HepG2 (cell line): ENCODE data around the gene SMIM22. TPM values are rescaled to one million over a fixed set of nuclear protein-coding genes. Genes with fewer than 3 reads are reported as not detected.

ENCODE experiments used
- ARNT2 ChIP-seq: sonication (generic); formaldehyde crosslinking; IDR thresholded peaks from 2 replicates; pipeline ENCODE4 v1.8.0; 2022; ENCODE audit warnings: mild to moderate bottlenecking, low read depth, missing genetic modification reagents, moderate library complexity
- BORCS8-MEF2B ChIP-seq: sonication (generic); formaldehyde crosslinking; IDR thresholded peaks from 2 replicates; pipeline ENCODE4 v1.8.0; 2022; ENCODE audit warnings: mild to moderate bottlenecking, missing genetic modification reagents
- CREB1 ChIP-seq, 2 experiments: fragments of 450-650 bp in 1 of 2; IDR thresholded peaks; 2 replicates each; pipeline ENCODE4 v1.6.1; 2016 to 2017; ENCODE audit warnings: control low read depth in 1 of 2, mild to moderate bottlenecking in 1 of 2, missing compliant biosample characterization in 1 of 2, missing genetic modification characterization in 1 of 2
- EHMT2 ChIP-seq: fragments of 200-600 bp; sonication (generic); IDR thresholded peaks from 2 replicates; pipeline ENCODE4 v1.7.0; 2017; ENCODE audit warnings: antibody characterized with exemption, low read depth, low read length, borderline replicate concordance
- GABPA ChIP-seq, 2 experiments: IDR thresholded peaks; 2 replicates each; pipeline ENCODE4 v1.6.1; 2011 to 2016; ENCODE audit warnings: low read depth in 2 of 2, low read length in 1 of 2, missing biosample characterization in 1 of 2, missing genetic modification characterization in 1 of 2
- HDAC1 ChIP-seq: sonication (generic); formaldehyde crosslinking; IDR thresholded peaks from 2 replicates; pipeline ENCODE4 v1.5.1; 2020; ENCODE audit warnings: mild to moderate bottlenecking, missing genetic modification reagents
- HOXD1 ChIP-seq: sonication (generic); formaldehyde crosslinking; IDR thresholded peaks from 2 replicates; pipeline ENCODE4 v1.5.0; 2020; ENCODE audit warnings: missing genetic modification reagents
- ISL2 ChIP-seq: sonication (generic); formaldehyde crosslinking; IDR thresholded peaks from 2 replicates; pipeline ENCODE4 v1.5.0; 2020; ENCODE audit warnings: missing genetic modification reagents
- KDM1A ChIP-seq: IDR thresholded peaks from 2 replicates; pipeline ENCODE4 v1.6.1; 2016; ENCODE audit warnings: missing compliant biosample characterization
- MED13 ChIP-seq: sonication (generic); formaldehyde crosslinking; IDR thresholded peaks from 2 replicates; pipeline ENCODE4 v1.5.0; 2020; ENCODE audit warnings: missing genetic modification reagents
- MIER3 ChIP-seq: IDR thresholded peaks from 2 replicates; pipeline ENCODE4 v1.6.1; 2016; ENCODE audit warnings: missing compliant biosample characterization, borderline replicate concordance
- NCOA2 ChIP-seq: sonication (generic); formaldehyde crosslinking; IDR thresholded peaks from 2 replicates; pipeline ENCODE4 v1.8.0; 2022; ENCODE audit warnings: inconsistent platforms
- PHF21A ChIP-seq: sonication (generic); formaldehyde crosslinking; IDR thresholded peaks from 2 replicates; pipeline ENCODE4 v1.5.0; 2020; ENCODE audit warnings: mild to moderate bottlenecking, missing genetic modification reagents
- PPARG ChIP-seq: conservative IDR thresholded peaks from 2 replicates; pipeline ENCODE4 v1.6.1; 2016; ENCODE audit warnings: missing biosample characterization, missing genetic modification reagents
- RBM22 ChIP-seq: fragments of 200-400 bp; formaldehyde crosslinking; optimal IDR thresholded peaks from 2 replicates; pipeline ENCODE3; 2017; ENCODE audit warnings: mild to moderate bottlenecking, low read length, moderate library complexity
- RFX3 ChIP-seq: IDR thresholded peaks from 2 replicates; pipeline ENCODE4 v1.6.1; 2016; ENCODE audit warnings: missing biosample characterization, missing genetic modification reagents
- SALL2 ChIP-seq: sonication (generic); formaldehyde crosslinking; IDR thresholded peaks from 2 replicates; pipeline ENCODE4 v1.8.1; 2023; ENCODE audit warnings: mild to moderate bottlenecking, missing genetic modification reagents, inconsistent platforms
- THAP11 ChIP-seq: IDR thresholded peaks from 2 replicates; pipeline ENCODE4 v1.6.1; 2016; ENCODE audit warnings: missing biosample characterization, missing genetic modification reagents
- TMF1 ChIP-seq: sonication (generic); formaldehyde crosslinking; IDR thresholded peaks from 2 replicates; pipeline ENCODE4 v1.8.1; 2022; ENCODE audit warnings: low read depth, missing genetic modification reagents
- ZIK1 ChIP-seq: sonication (generic); formaldehyde crosslinking; IDR thresholded peaks from 2 replicates; pipeline ENCODE4 v1.5.0; 2020; ENCODE audit warnings: mild to moderate bottlenecking, low read depth, missing genetic modification reagents, borderline replicate concordance
- ZMYM2 ChIP-seq: sonication (generic); formaldehyde crosslinking; IDR thresholded peaks from 2 replicates; pipeline ENCODE4 v1.8.0; 2022; ENCODE audit warnings: mild to moderate bottlenecking, missing genetic modification reagents
- ZMYM3 ChIP-seq: sonication (generic); formaldehyde crosslinking; IDR thresholded peaks from 2 replicates; pipeline ENCODE4 v1.5.1; 2020; ENCODE audit warnings: mild to moderate bottlenecking, missing genetic modification reagents
- ZNF235 ChIP-seq: sonication (generic); formaldehyde crosslinking; IDR thresholded peaks from 2 replicates; pipeline ENCODE4 v1.8.1; 2023; ENCODE audit warnings: mild to moderate bottlenecking, missing genetic modification reagents, borderline replicate concordance
- ZNF33B ChIP-seq: sonication (generic); formaldehyde crosslinking; IDR thresholded peaks from 2 replicates; pipeline ENCODE4 v1.5.1; 2020; ENCODE audit warnings: mild to moderate bottlenecking, missing genetic modification reagents
- ZNF460 ChIP-seq: sonication (generic); formaldehyde crosslinking; IDR thresholded peaks from 2 replicates; pipeline ENCODE4 v1.5.1; 2020; ENCODE audit warnings: missing genetic modification reagents, mild to moderate bottlenecking, borderline replicate concordance
- ZNF547 ChIP-seq: sonication (generic); formaldehyde crosslinking; IDR thresholded peaks from 2 replicates; pipeline ENCODE4 v1.5.1; 2020; ENCODE audit warnings: mild to moderate bottlenecking, missing genetic modification reagents
- ZNF605 ChIP-seq: sonication (generic); formaldehyde crosslinking; IDR thresholded peaks from 2 replicates; pipeline ENCODE4 v1.8.0; 2022; ENCODE audit warnings: mild to moderate bottlenecking, missing genetic modification reagents
- ZNF703 ChIP-seq: sonication (generic); formaldehyde crosslinking; IDR thresholded peaks from 2 replicates; pipeline ENCODE4 v1.5.1; 2020; ENCODE audit warnings: missing genetic modification reagents, mild to moderate bottlenecking, moderate library complexity, borderline replicate concordance
- ZNF772 ChIP-seq: sonication (generic); formaldehyde crosslinking; IDR thresholded peaks from 2 replicates; pipeline ENCODE4 v1.5.0; 2020; ENCODE audit warnings: mild to moderate bottlenecking, missing genetic modification reagents
- ZNF777 ChIP-seq: sonication (generic); formaldehyde crosslinking; IDR thresholded peaks from 2 replicates; pipeline ENCODE4 v1.4.0; 2020; ENCODE audit warnings: missing genetic modification reagents
- polyA plus RNA-seq, 8 experiments: library from polyadenylated mRNA; depleted of rRNA in 3 of 8; stranded (reverse) in 7 of 8; unstranded in 1 of 8; fragments of >200 nt; fragmentation: Illumina TruSeq in 4 of 8; extraction: Trizol in 4 of 8; gene quantifications; 2 replicates each; pipeline versions ENCODE4 v1.2.1 to v1.2.3, GENCODE V29; 2011 to 2016; ENCODE audit warnings: low read depth in 4 of 8, missing spikeins in 1 of 8, mixed read lengths in 1 of 8; ENCODE audit not compliant: insufficient read depth in 1 of 8
- total RNA-seq, 5 experiments: library from RNA; depleted of rRNA; stranded (reverse); fragments of >200 nt; fragmentation: Illumina TruSeq; extraction: Trizol; gene quantifications; 2 replicates each; pipeline ENCODE4 v1.2.3, GENCODE V29; 2016; ENCODE audit warnings: low read depth in 1 of 5
- TF ChIP-seq, protein P1 (sequence below): sonication (generic); formaldehyde crosslinking; IDR thresholded peaks from 2 replicates; pipeline ENCODE4 v1.5.1; 2020; ENCODE audit warnings: mild to moderate bottlenecking, missing genetic modification reagents, moderate library complexity
- TF ChIP-seq, protein P2 (sequence below): sonication (generic); formaldehyde crosslinking; IDR thresholded peaks from 2 replicates; pipeline ENCODE4 v1.5.0; 2020; ENCODE audit warnings: mild to moderate bottlenecking, missing genetic modification reagents

Gene SMIM22
- total and polyA plus RNA-seq, 2 of the 13 experiments (the other 11 are each of a cell fraction or from before 2014, with no cell fraction given) = not detected

DNA sequence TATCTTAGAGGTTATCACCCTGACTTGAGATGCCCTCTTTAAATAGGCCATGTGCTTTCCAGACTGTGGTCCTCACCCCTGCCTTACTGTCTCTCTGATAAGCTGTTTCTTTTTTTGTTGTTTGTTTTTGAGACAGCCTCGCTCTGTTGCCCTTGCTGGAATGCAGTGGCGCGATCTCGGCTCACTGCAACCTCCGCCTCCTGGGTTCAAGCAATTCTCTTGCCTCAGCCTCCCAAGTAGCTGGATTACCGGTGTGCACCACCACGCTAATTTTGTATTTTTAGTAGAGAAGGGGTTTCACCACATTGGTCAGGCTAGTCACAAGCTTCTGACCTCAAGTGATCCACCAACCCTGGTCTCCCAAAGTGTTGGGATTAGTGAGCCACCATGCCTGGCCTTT is 6.3 kb upstream of the SMIM22 start (continued):
- TF ChIP-seq, protein P1, sequence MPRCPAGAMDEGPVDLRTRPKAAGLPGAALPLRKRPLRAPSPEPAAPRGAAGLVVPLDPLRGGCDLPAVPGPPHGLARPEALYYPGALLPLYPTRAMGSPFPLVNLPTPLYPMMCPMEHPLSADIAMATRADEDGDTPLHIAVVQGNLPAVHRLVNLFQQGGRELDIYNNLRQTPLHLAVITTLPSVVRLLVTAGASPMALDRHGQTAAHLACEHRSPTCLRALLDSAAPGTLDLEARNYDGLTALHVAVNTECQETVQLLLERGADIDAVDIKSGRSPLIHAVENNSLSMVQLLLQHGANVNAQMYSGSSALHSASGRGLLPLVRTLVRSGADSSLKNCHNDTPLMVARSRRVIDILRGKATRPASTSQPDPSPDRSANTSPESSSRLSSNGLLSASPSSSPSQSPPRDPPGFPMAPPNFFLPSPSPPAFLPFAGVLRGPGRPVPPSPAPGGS (CRISPR knock-in tag) = no peak
- TF ChIP-seq ZNF547 (no peak), ZNF460 (CRISPR knock-in tag) (peak; percentile 97), ZMYM2 (CRISPR knock-in tag) (0 out of 2 replicates have a peak, but pooled peaks have one; percentile 16), MIER3 (CRISPR knock-in tag) (no peak), TMF1 (CRISPR knock-in tag) (no peak), ZNF605 (CRISPR knock-in tag) (0 out of 2 replicates have a peak, but pooled peaks have one; percentile 9), RBM22 (no peak), SALL2 (CRISPR knock-in tag) (no peak), HDAC1 (CRISPR knock-in tag) (0 out of 2 replicates have a peak, but pooled peaks have one; percentile 29), EHMT2 (no peak), THAP11 (CRISPR knock-in tag) (no peak; the same call in 1 of the 2 replicates), ZNF703 (CRISPR knock-in tag) (no peak), RFX3 (no peak), CREB1 (IDR thresholded peaks at IDR 0.05) (no peak), CREB1 (CRISPR knock-in tag; IDR thresholded peaks at IDR 0.05) (no peak), ZNF235 (CRISPR knock-in tag) (no peak), ZNF772 (no peak), NCOA2 (no peak), GABPA (IDR thresholded peaks at IDR 0.05; ENCODE audit: low read depth, low read length) (no peak), GABPA (CRISPR knock-in tag; IDR thresholded peaks at IDR 0.05; ENCODE audit: low read depth) (no peak), PHF21A (no peak), ZNF777 (CRISPR knock-in tag) (0 out of 2 replicates have a peak, but pooled peaks have one; percentile 11), ZNF33B (CRISPR knock-in tag) (no peak), ARNT2 (peak; percentile 53; the same call in 1 of the 2 replicates), KDM1A (CRISPR knock-in tag) (0 out of 2 replicates have a peak, but pooled peaks have one; percentile 45), HOXD1 (no peak), ZIK1 (CRISPR knock-in tag) (no peak), ZMYM3 (CRISPR knock-in tag) (peak; percentile 89), BORCS8-MEF2B (CRISPR knock-in tag) (no peak), MED13 (no peak), ISL2 (CRISPR knock-in tag) (0 out of 2 replicates have a peak, but pooled peaks have one; percentile 2), PPARG (CRISPR knock-in tag) (no peak)
- TF ChIP-seq, protein P2, sequence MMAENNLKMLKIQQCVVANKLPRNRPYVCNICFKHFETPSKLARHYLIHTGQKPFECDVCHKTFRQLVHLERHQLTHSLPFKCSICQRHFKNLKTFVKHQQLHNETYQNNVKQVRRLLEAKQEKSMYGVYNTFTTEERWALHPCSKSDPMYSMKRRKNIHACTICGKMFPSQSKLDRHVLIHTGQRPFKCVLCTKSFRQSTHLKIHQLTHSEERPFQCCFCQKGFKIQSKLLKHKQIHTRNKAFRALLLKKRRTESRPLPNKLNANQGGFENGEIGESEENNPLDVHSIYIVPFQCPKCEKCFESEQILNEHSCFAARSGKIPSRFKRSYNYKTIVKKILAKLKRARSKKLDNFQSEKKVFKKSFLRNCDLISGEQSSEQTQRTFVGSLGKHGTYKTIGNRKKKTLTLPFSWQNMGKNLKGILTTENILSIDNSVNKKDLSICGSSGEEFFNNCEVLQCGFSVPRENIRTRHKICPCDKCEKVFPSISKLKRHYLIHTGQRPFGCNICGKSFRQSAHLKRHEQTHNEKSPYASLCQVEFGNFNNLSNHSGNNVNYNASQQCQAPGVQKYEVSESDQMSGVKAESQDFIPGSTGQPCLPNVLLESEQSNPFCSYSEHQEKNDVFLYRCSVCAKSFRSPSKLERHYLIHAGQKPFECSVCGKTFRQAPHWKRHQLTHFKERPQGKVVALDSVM (CRISPR knock-in tag) = peak; percentile 88
